ENCODE results near the gene ENDOV.

- TF ChIP-seq LEF1 (IDR thresholded peaks at IDR 0.05; ENCODE audit: borderline replicate concordance) (no peak), ARNT (IDR thresholded peaks at IDR 0.05) (no peak)
These were observed 19.1 kb downstream of the ENDOV start for GRCh38 chr17:80433916-80434666.
